NCI-H1048 (cell line): ENCODE results near the gene AHCY.
"Not testable (repeated sequence)": the region's sequence is repeated elsewhere in the genome, so short reads cannot be mapped to it uniquely, and the experiment has no call there.

Source experiments
- DNase-seq: peaks from one replicate; lab custom pipeline; 2025; lab: John Stamatoyannopoulos, UW

The AHCY gene

GRCh38 chr20:34254979-34255378 is 48.2 kb downstream of the AHCY start:
- no peak for DNase-seq

- not testable (repeated sequence) for DNase-seq
These were observed 50.6 kb downstream of the AHCY start for GRCh38 chr20:34252431-34253086.

GRCh38 chr20:34251619-34252018 is 51.5 kb downstream of the AHCY start:
- DNase-seq = no peak

- no peak for DNase-seq
These were observed 53.1 kb downstream of the AHCY start for GRCh38 chr20:34250005-34250404.

GRCh38 chr20:34249291-34249690 is 53.9 kb downstream of the AHCY start:
- DNase-seq = no peak

GRCh38 chr20:34246126-34246626 is 57.0 kb downstream of the AHCY start:
- DNase-seq = no peak

- no peak for DNase-seq
These were observed 59.8 kb downstream of the AHCY start for GRCh38 chr20:34243377-34243776.

- no peak for DNase-seq
These were observed 60.3 kb downstream of the AHCY start for GRCh38 chr20:34242879-34243278.

- DNase-seq = not testable (repeated sequence)
These were observed 61.1 kb downstream of the AHCY start for GRCh38 chr20:34242015-34242414.

GRCh38 chr20:34240693-34241615 is 62.2 kb downstream of the AHCY start, which contains the start of gene ASIP:
ASIP (plus strand) TSS chr20:34241423; CDS start chr20:34260375, 18,952 bp downstream.
- DNase-seq = no peak

- no peak for DNase-seq
These were observed 63.0 kb downstream of the AHCY start for GRCh38 chr20:34240121-34240520.

- DNase-seq = no peak
These were observed 65.2 kb downstream of the AHCY start for GRCh38 chr20:34237942-34238341.

- DNase-seq = no peak
These were observed 67.3 kb downstream of the AHCY start for GRCh38 chr20:34235875-34236274.

GRCh38 chr20:34233687-34234086 is 69.5 kb downstream of the AHCY start:
- no peak for DNase-seq

GRCh38 chr20:34232494-34233087 is 70.6 kb downstream of the AHCY start:
- no peak for DNase-seq

GRCh38 chr20:34231634-34232033 is 71.5 kb downstream of the AHCY start:
- no peak for DNase-seq
